K562 (cell line): ENCODE results near the gene PCK1. TPM values are rescaled to one million over a fixed set of nuclear protein-coding genes. Genes with fewer than 3 reads are reported as not detected.

Source experiments
- ATAC-seq: fragments of 200-7000 bp; cut with Tn5 transposase; 3 replicates; pipeline ENCODE4 v1.9.1; 2020; ENCODE audit warnings: moderate library complexity
- BruUV-seq: library from RNA; stranded (reverse); fragments of 400-500 nt; replicated peaks from 2 replicates; lab custom pipeline; 2021; lab: Mats Ljungman, UMichigan
- CTCF ChIA-PET: fragments of 300-600 bp; formaldehyde crosslinking; extraction: SDS; loops from one replicate; lab custom pipeline; 2021; ENCODE audit warnings: low intra/inter-chr PET ratio; lab: Yijun Ruan, JAX
- POLR2A ChIA-PET: fragments of 300-600, 350-650 bp; sonication (Branson Sonifier 250); formaldehyde crosslinking; extraction: SDS; loops from one replicate; lab custom pipeline; 2021; ENCODE audit warnings: antibody characterized with exemption, inconsistent platforms; lab: Yijun Ruan, JAX
- DNase-seq, 4 experiments: peaks; one replicate each; pipeline versions ENCODE4 v3.0.0 to v3.0.0-alpha.2; 2011 to 2018; ENCODE audit warnings: low spot score in 3 of 4, mixed read lengths in 3 of 4; ENCODE audit errors: extremely low read depth in 1 of 4
- FAIRE-seq: peaks from 2 replicates; lab custom pipeline; 2011; peaks lifted over from hg19 to GRCh38; lab: Jason Lieb, UNC
- H2AFZ ChIP-seq: 2 replicates; pipeline ENCODE4 v1.6.0; 2011; ENCODE audit warnings: low read depth, low read length, control low read depth, inconsistent platforms
- H3K27ac ChIP-seq: fragments of 200-600 bp; 3 replicates; pipeline ENCODE4 v1.8.0; 2011; ENCODE audit warnings: low read depth, mild to moderate bottlenecking, control low read depth, inconsistent platforms, low read length, moderate library complexity, mixed read lengths; ENCODE audit errors: extremely low read depth
- H3K27me3 ChIP-seq, 2 experiments: fragments of 300-600 bp in 1 of 2; 2 replicates in 1 of 2; 3 replicates in 1 of 2; pipeline versions ENCODE4 v1.6.0 to v1.8.0; 2011; ENCODE audit warnings: inconsistent platforms in 2 of 2, low read length in 2 of 2, mild to moderate bottlenecking in 1 of 2, mixed read lengths in 1 of 2, moderate library complexity in 1 of 2; ENCODE audit not compliant: control insufficient read depth in 2 of 2, insufficient read depth in 2 of 2
- H3K36me3 ChIP-seq: fragments of 300-600 bp; 3 replicates; pipeline ENCODE4 v1.8.0; 2011; ENCODE audit warnings: mild to moderate bottlenecking, low read length, inconsistent platforms; ENCODE audit not compliant: control insufficient read depth, insufficient read depth
- H3K4me1 ChIP-seq, 2 experiments: fragments of 200-600 bp in 1 of 2; replicated peaks in 1 of 2; 2 replicates in 1 of 2; 3 replicates in 1 of 2; pipeline versions ENCODE4 v1.5.1 to v1.8.0; 2011; ENCODE audit warnings: inconsistent platforms in 2 of 2, low read length in 2 of 2, mild to moderate bottlenecking in 1 of 2, mixed read lengths in 1 of 2, moderate library complexity in 1 of 2; ENCODE audit not compliant: control insufficient read depth in 2 of 2, insufficient read depth in 2 of 2
- H3K4me2 ChIP-seq: 2 replicates; pipeline ENCODE4 v1.6.1; 2011; ENCODE audit warnings: low read length, control low read depth, inconsistent platforms, mixed read lengths; ENCODE audit not compliant: insufficient read depth
- H3K4me3 ChIP-seq: fragments of 200-600 bp; sonication (generic), shearing (Covaris generic); 2 replicates; pipeline ENCODE4 v1.5.1; 2016; ENCODE audit warnings: control low read depth, inconsistent platforms
- H3K79me2 ChIP-seq: fragments of 200-600 bp; 3 replicates; pipeline ENCODE4 v1.8.0; 2011; ENCODE audit warnings: low read length, inconsistent platforms; ENCODE audit not compliant: control insufficient read depth, insufficient read depth
- H3K9ac ChIP-seq, 2 experiments: 2 replicates each; pipeline versions ENCODE4 v1.6.0 to v1.6.1; 2011; ENCODE audit warnings: low read depth in 2 of 2, low read length in 2 of 2, control low read depth in 1 of 2, inconsistent platforms in 1 of 2, mild to moderate bottlenecking in 1 of 2, mixed read lengths in 1 of 2; ENCODE audit not compliant: insufficient read depth in 1 of 2
- H3K9me1 ChIP-seq: one replicate; pipeline ENCODE4 v1.6.0; 2011; ENCODE audit warnings: inconsistent platforms, mild to moderate bottlenecking, low read length, moderate library complexity; ENCODE audit not compliant: control insufficient read depth, insufficient read depth
- H3K9me3 ChIP-seq: replicated peaks from 2 replicates; pipeline ENCODE4 v1.5.1; 2011; ENCODE audit warnings: low read depth, low read length, inconsistent platforms; ENCODE audit not compliant: control insufficient read depth, insufficient read depth
- H4K20me1 ChIP-seq: replicated peaks from 2 replicates; pipeline ENCODE4 v1.6.1; 2011; ENCODE audit warnings: low read length, inconsistent platforms, mixed read lengths; ENCODE audit not compliant: control insufficient read depth, insufficient read depth
- FOXK1 ChIP-seq: sonication (generic); formaldehyde crosslinking; IDR thresholded peaks from 2 replicates; pipeline ENCODE4 v1.8.0; 2022; ENCODE audit warnings: missing genetic modification reagents, mild to moderate bottlenecking, borderline replicate concordance
- KAT2B ChIP-seq: IDR thresholded peaks from one replicate; pipeline ENCODE4 v1.6.1; 2012; ENCODE audit warnings: low read depth, mild to moderate bottlenecking, control low read depth, inconsistent platforms, low read length, moderate library complexity
- SMARCC2 ChIP-seq: fragments of 450-650 bp; IDR thresholded peaks from 2 replicates; pipeline ENCODE4 v1.6.1; 2017; ENCODE audit warnings: antibody characterized with exemption, moderate library complexity, mild to moderate bottlenecking, low read depth
- U2AF2 ChIP-seq: fragments of 200-400 bp; formaldehyde crosslinking; optimal IDR thresholded peaks from 2 replicates; pipeline ENCODE3; 2017; ENCODE audit warnings: low read depth, mild to moderate bottlenecking, low read length
- ZBTB8A ChIP-seq: fragments of 450-650 bp; IDR thresholded peaks from 2 replicates; pipeline ENCODE4 v1.6.1; 2018; ENCODE audit warnings: mild to moderate bottlenecking, moderate library complexity; ENCODE audit not compliant: partially characterized antibody
- ZNF444 ChIP-seq: fragments of 250-450 bp; sonication (Bioruptor Pico); IDR thresholded peaks from 2 replicates; pipeline ENCODE4 v1.4.0; 2020; ENCODE audit warnings: mild to moderate bottlenecking, moderate library complexity
- WGBS: fragments of 100-300 bp; shearing (Covaris generic); methylation state at CpG from one replicate; pipeline ENCODE4 v1.1.6; 2016; ENCODE audit warnings: low coverage, mixed read lengths; ENCODE audit not compliant: insufficient coverage; ENCODE audit errors: missing lambda C conversion rate; 5-methylcytosine and 5-hydroxymethylcytosine counted together
- in situ Hi-C: fragments of 300-500 bp; cut with MboI; formaldehyde crosslinking; loops from 4 replicates; pipeline ENCODE4 v1.15.0; 2018; ENCODE audit warnings: inconsistent platforms, mixed read lengths
- intact Hi-C: fragments of 100-400 bp; cut with micrococcal nuclease; formaldehyde crosslinking; loops from 2 replicates; pipeline ENCODE4 v1.14.2; 2022
- polyA plus RNA-seq, 8 experiments: library from polyadenylated mRNA; depleted of rRNA in 4 of 8; stranded (reverse) in 5 of 8; unstranded in 3 of 8; fragments of >200 nt; fragmentation: Nextera tagmentation in 2 of 8; fragmentation: Illumina TruSeq in 1 of 8; extraction: Ambion mirVana in 2 of 8; extraction: Trizol in 1 of 8; gene quantifications; 2 replicates each; pipeline versions ENCODE4 v1.2.1 to v1.2.3, GENCODE V29; 2011 to 2014; ENCODE audit warnings: inconsistent platforms in 1 of 8, missing spikeins in 1 of 8
- total RNA-seq, 7 experiments: library from RNA; depleted of rRNA in 6 of 7; stranded (reverse); fragments of >200 nt in 6 of 7; fragmentation: Illumina TruSeq in 2 of 7; extraction: Trizol in 2 of 7; gene quantifications; 2 replicates each; pipeline versions ENCODE4 v1.2.1 to v1.2.3, GENCODE V29; 2011 to 2021; ENCODE audit warnings: low replicate concordance in 1 of 7
- TF ChIP-seq, protein P1 (sequence below), 3 experiments: IDR thresholded peaks in 2 of 3; conservative IDR thresholded peaks in 1 of 3; 2 replicates each; pipeline ENCODE4 v1.5.1; 2011 to 2012; ENCODE audit warnings: low read length in 3 of 3, mild to moderate bottlenecking in 3 of 3, control low read depth in 2 of 3, improper control_type of control experiment in 1 of 3, inconsistent platforms in 1 of 3, low read depth in 1 of 3, mixed read lengths in 1 of 3, moderate library complexity in 1 of 3; ENCODE audit not compliant: insufficient read depth in 2 of 3
- TF ChIP-seq, protein P2 (sequence below): IDR thresholded peaks from 2 replicates; pipeline ENCODE4 v1.6.1; 2016; ENCODE audit warnings: missing genetic modification characterization, missing compliant biosample characterization

PCK1 gene
- total and polyA plus RNA-seq, 9 of the 15 experiments (the other 6 are each of a cell fraction or from before 2014, with no cell fraction given) = 0.05 to 0.73 (median 0.15) TPM

DNA sequence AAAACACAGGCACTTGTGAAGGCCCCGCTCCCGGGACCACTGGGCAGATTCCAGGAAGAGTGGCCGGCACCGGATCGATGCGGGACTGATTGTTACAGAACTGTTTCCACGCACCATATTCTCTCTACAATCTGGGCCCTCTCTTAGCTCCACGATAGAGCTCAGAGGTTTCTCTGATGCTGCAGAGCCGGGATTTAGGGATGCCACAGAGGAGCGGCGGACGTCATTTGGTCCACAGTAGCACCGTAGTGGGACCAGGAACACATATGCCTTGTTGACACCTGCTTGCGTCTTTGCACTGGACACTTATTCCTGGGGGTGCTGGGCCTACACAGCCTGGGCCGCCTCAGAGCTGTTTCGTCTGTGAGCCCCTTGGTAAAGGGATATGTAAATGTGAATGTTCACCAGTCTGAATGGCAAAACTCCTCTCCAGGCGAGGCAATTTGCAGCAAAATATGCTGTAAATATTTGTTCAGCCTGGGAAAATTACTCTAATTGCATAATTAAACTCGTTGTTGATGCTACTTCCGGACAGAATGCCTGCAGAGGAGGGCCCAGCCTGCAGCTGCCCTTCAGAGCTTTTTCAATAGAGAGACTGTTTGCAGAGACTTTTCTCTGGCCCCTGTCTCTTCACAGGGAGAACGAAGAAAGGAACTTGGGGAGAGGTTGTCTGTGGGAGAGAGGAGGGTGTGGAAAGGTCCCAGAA lies 9.4 kb downstream of the PCK1 start:
- Histone ChIP-seq H3K27me3 (peaks cover 5 to 18% of the 10 kb centered on the region in 2 experiments; a peak in 3 of 5 replicates), H3K27ac (no peak overlapping the region), H2AFZ (no peak overlapping the region), H3K9me3 (no peaks in the 10 kb centered on the region), H3K9me1 (no peaks in the 10 kb centered on the region), H3K4me3 (no peak overlapping the region), H3K4me1 (peaks cover 4 to 9% of the 10 kb centered on the region in 2 experiments; a peak in 3 of 5 replicates), H3K36me3 (no peaks in the 10 kb centered on the region), H4K20me1 (no peaks in the 10 kb centered on the region), H3K9ac (no peak overlapping the region), H3K4me2 (no peak overlapping the region), H3K79me2 (no peaks in the 10 kb centered on the region)
- 36% methylated on average over 20 of the region's 20 CpGs for WGBS
- DNase-seq (no peak), FAIRE-seq (no peak), ATAC-seq (no peak)
- POLR2A ChIA-PET = interaction anchor here (0.7 to 1.6 kb wide), 3 partner anchors 10 to 201 kb away, joined by 3 to 8 read pairs (median 3); partner anchors contain the start of gene PCK1
- no TSS peak for BruUV-seq
- intact Hi-C loops (no loop called here), in situ Hi-C loops (no loop called here)
- CTCF ChIA-PET = no interaction called here
- TF ChIP-seq KAT2B (no peak), ZBTB8A (no peak), FOXK1 (CRISPR knock-in tag) (no peak), ZNF444 (no peak), SMARCC2 (no peak), U2AF2 (no peak)
- TF ChIP-seq, protein P1, sequence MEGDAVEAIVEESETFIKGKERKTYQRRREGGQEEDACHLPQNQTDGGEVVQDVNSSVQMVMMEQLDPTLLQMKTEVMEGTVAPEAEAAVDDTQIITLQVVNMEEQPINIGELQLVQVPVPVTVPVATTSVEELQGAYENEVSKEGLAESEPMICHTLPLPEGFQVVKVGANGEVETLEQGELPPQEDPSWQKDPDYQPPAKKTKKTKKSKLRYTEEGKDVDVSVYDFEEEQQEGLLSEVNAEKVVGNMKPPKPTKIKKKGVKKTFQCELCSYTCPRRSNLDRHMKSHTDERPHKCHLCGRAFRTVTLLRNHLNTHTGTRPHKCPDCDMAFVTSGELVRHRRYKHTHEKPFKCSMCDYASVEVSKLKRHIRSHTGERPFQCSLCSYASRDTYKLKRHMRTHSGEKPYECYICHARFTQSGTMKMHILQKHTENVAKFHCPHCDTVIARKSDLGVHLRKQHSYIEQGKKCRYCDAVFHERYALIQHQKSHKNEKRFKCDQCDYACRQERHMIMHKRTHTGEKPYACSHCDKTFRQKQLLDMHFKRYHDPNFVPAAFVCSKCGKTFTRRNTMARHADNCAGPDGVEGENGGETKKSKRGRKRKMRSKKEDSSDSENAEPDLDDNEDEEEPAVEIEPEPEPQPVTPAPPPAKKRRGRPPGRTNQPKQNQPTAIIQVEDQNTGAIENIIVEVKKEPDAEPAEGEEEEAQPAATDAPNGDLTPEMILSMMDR (IDR thresholded peaks at IDR 0.05 in 2 of 3, conservative IDR thresholded peaks at IDR 0.05 in 1 of 3; ENCODE audit: insufficient read depth in 2 of 3, low read depth in 1 of 3, low read length in 3 of 3) = no peak
- TF ChIP-seq, protein P2, sequence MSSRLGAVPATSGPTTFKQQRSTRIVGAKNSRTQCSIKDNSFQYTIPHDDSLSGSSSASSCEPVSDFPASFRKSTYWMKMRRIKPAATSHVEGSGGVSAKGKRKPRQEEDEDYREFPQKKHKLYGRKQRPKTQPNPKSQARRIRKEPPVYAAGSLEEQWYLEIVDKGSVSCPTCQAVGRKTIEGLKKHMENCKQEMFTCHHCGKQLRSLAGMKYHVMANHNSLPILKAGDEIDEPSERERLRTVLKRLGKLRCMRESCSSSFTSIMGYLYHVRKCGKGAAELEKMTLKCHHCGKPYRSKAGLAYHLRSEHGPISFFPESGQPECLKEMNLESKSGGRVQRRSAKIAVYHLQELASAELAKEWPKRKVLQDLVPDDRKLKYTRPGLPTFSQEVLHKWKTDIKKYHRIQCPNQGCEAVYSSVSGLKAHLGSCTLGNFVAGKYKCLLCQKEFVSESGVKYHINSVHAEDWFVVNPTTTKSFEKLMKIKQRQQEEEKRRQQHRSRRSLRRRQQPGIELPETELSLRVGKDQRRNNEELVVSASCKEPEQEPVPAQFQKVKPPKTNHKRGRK (tag) = no peak
